Lower lobe of right lung (tissue), 2 donors: ENCODE data around the gene GNG7. TPM values are rescaled to one million over a fixed set of nuclear protein-coding genes. Genes with fewer than 3 reads are reported as not detected.

Source experiments
- ATAC-seq, 2 donors: fragments of 200-7000 bp; cut with Tn5 transposase; one replicate each; pipeline ENCODE4 v1.9.1; 2020 to 2022; ENCODE audit warnings: mild to moderate bottlenecking in 2 of 2, moderate library complexity in 2 of 2
- DNase-seq: peaks from one replicate; pipeline ENCODE4 v3.0.0-alpha.2; 2020
- H3K27ac ChIP-seq: fragments of 200-600 bp; one replicate; pipeline ENCODE4 v1.8.0; 2022
- H3K27me3 ChIP-seq: fragments of 200-600 bp; one replicate; pipeline ENCODE4 v1.8.0; 2022; ENCODE audit warnings: low read depth
- H3K36me3 ChIP-seq: fragments of 200-600 bp; one replicate; pipeline ENCODE4 v1.8.0; 2022; ENCODE audit warnings: mild to moderate bottlenecking
- H3K4me1 ChIP-seq: fragments of 200-600 bp; one replicate; pipeline ENCODE4 v1.8.0; 2022
- H3K4me3 ChIP-seq: fragments of 200-600 bp; one replicate; pipeline ENCODE4 v1.8.0; 2022; ENCODE audit warnings: mild to moderate bottlenecking
- H3K9me3 ChIP-seq: fragments of 200-600 bp; one replicate; pipeline ENCODE4 v1.8.0; 2022
- intact Hi-C: fragments of 100-400 bp; cut with DNase I; formaldehyde crosslinking; loops from one replicate; pipeline ENCODE4 v1.11.0; 2022
- total RNA-seq: library from RNA; stranded (reverse); fragmentation: NEBNext Ultra II Directional; extraction: Animal tissue kit (Norgen Biotek cat#: 25700); gene quantifications from one replicate; pipeline ENCODE4 v1.2.1, GENCODE V29; 2021
- TF ChIP-seq, protein P1 (sequence below): fragments of 200-600 bp; IDR thresholded peaks from one replicate; pipeline ENCODE4 v1.8.0; 2022; ENCODE audit warnings: antibody characterized with exemption, mild to moderate bottlenecking
- donor health status: DM: no; HTN: yes; CAD: no; lungs with severe emphysema.

GNG7 gene
- total RNA-seq, 1 donor from 2014 or later, result 6.2 TPM

DNA sequence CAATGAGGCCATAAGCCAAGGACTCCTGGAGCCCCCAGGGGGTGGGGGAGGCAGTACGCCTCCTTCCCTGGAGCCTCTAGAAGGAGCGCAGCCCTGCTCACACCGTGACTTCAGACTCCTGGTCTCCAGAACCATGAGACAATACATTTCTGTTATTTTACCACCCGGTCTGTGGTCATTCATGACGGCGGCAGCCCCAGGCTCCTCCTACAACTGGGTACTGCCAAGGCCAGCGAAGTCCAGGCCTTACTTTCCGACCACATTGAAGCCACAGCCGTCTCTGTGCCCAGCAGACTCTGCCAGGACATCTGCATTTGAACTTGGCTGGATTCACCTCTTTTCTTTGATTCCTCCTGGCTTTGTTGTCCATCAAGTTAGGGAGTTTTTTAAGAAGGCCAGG is 10.5 kb downstream of the GNG7 start:
- intact Hi-C loops, result no loop called here
- no peak for ATAC-seq
- H3K9me3 ChIP-seq, result no peaks in the 10 kb centered on the region
- TF ChIP-seq, protein P1, sequence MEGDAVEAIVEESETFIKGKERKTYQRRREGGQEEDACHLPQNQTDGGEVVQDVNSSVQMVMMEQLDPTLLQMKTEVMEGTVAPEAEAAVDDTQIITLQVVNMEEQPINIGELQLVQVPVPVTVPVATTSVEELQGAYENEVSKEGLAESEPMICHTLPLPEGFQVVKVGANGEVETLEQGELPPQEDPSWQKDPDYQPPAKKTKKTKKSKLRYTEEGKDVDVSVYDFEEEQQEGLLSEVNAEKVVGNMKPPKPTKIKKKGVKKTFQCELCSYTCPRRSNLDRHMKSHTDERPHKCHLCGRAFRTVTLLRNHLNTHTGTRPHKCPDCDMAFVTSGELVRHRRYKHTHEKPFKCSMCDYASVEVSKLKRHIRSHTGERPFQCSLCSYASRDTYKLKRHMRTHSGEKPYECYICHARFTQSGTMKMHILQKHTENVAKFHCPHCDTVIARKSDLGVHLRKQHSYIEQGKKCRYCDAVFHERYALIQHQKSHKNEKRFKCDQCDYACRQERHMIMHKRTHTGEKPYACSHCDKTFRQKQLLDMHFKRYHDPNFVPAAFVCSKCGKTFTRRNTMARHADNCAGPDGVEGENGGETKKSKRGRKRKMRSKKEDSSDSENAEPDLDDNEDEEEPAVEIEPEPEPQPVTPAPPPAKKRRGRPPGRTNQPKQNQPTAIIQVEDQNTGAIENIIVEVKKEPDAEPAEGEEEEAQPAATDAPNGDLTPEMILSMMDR, result no peak
- no peaks in the 10 kb centered on the region for H3K27me3 ChIP-seq
- no peaks in the 10 kb centered on the region for H3K36me3 ChIP-seq
- H3K27ac ChIP-seq, result no peak overlapping the region
- no peak for DNase-seq
- peaks cover 15% of the 10 kb centered on the region for H3K4me1 ChIP-seq
- no peak overlapping the region for H3K4me3 ChIP-seq

DNA sequence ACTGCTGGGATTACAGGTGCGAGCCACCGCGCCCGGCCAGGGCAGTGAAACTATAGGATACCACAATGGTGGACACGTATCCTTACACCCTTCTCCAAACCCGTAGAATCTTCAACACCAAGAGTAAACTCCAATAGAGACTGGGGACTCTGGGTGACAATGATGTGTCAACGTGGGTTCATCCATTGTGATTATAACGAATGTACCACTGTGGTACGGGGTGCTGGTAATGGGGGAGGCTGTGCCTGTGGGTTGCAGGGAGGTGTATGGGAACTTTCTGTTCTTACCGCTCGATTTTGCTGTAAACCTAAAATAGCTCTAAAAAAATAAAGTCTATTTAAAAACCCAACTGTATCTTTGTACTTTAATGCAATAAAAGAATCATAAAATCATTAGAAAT is 11.6 kb downstream of the GNG7 start:
- peaks cover 15% of the 10 kb centered on the region for H3K4me1 ChIP-seq
- TF ChIP-seq, protein P1, result no peak
- intact Hi-C loops, result no loop called here
- ATAC-seq (no peak), DNase-seq (no peak)
- H3K4me3 ChIP-seq, result no peak overlapping the region
- H3K9me3 ChIP-seq, result no peaks in the 10 kb centered on the region
- H3K36me3 ChIP-seq, result no peaks in the 10 kb centered on the region
- H3K27ac ChIP-seq, result no peak overlapping the region
- no peaks in the 10 kb centered on the region for H3K27me3 ChIP-seq

DNA sequence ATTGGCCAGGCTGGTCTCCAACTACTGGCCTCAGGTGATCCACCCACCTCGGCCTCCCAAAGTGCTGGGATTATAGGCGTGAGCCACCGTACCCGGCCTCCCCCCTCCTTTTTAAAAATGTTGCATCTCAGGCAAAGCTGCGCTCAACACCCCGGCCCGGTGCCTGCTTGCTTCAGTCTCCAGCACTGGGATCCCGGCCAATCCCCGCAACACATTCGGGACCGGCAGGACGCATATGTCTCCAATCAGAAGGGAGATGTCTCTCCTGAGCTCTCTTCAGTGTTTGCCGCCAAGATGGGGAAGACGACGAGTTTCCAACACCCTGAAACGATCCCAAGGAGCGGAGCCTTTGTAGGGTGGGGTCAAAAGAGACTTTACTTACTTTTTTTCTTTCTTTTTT is 16.1 kb downstream of the GNG7 start:
- TF ChIP-seq, protein P1, result no peak
- no peaks in the 10 kb centered on the region for H3K27me3 ChIP-seq
- no peaks in the 10 kb centered on the region for H3K36me3 ChIP-seq
- ATAC-seq, result no peak
- intact Hi-C loops, result no loop called here
- no peak overlapping the region for H3K27ac ChIP-seq
- DNase-seq, result no peak
- H3K9me3 ChIP-seq, result no peaks in the 10 kb centered on the region
- no peak overlapping the region for H3K4me3 ChIP-seq
- no peaks in the 10 kb centered on the region for H3K4me1 ChIP-seq

DNA sequence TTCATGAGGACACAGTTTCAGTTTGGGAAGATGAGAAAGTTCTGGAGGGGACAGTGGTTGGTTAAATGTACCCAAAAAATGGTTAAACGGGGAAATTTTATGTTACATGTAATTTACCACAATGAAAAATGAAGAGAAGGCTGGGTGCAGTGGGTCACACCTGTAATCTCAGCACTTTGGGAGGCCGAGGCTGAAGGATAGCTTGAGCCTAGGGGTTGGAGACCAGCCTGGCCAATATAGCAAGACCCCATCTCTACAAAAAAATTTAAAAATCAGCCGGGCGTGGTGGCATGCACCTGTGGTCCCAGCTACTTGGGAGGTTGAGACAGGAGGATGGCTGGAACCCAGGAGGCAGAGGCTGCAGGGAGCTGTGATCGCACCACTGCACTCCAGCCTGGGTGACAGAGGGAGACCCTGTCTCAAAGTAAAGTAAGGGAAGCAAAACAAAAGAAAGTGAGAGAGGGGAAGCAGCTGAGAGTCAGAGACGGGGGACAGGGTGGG is 17.2 kb downstream of the GNG7 start:
- TF ChIP-seq, protein P1, result no peak
- no peak for ATAC-seq
- no peaks in the 10 kb centered on the region for H3K27me3 ChIP-seq
- no peaks in the 10 kb centered on the region for H3K36me3 ChIP-seq
- no peaks in the 10 kb centered on the region for H3K4me1 ChIP-seq
- H3K4me3 ChIP-seq, result peak overlapping the region; percentile 32
- H3K9me3 ChIP-seq, result no peaks in the 10 kb centered on the region
- intact Hi-C loops, result no loop called here
- DNase-seq, result no peak
- H3K27ac ChIP-seq, result peak overlapping the region; percentile 51

DNA sequence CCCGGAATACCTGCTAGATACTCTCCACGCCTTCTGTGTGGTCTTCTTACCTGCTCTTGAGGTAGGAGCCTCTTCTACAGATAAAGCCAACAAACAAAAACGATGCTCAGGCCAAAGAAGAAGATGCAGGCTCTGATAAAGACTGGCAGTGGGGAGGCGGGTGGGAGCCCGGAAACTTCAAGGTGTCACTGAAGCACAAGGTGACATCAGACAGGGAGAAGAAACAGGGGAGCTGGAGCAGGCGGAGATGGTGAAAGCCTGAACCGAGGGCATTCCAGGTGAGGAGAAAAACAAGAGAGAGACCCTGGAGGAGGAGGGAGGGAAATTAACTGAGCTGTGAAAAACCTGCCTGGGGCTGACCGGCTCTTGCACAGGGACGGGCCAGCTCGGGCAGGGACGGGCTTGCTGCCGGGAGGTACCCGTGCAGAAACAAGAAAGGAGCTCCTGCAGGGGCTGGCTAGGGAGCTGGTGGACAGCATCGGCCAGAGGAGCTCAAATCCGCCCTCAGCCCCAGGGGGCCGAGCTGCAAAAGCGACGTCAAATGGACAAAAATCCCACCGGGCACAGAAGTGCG is 19.0 kb downstream of the GNG7 start:
- no peak overlapping the region for H3K27ac ChIP-seq
- no peaks in the 10 kb centered on the region for H3K27me3 ChIP-seq
- intact Hi-C loops, result no loop called here
- no peaks in the 10 kb centered on the region for H3K4me1 ChIP-seq
- H3K36me3 ChIP-seq, result no peaks in the 10 kb centered on the region
- ATAC-seq (no peak), DNase-seq (no peak)
- H3K4me3 ChIP-seq, result no peak overlapping the region
- H3K9me3 ChIP-seq, result no peaks in the 10 kb centered on the region
- TF ChIP-seq, protein P1, result no peak
